GM18870 (cell line): ENCODE data around the gene SLC12A6.
A peak's percentile ranks its signal among the peaks of the same experiment; 100 is the strongest.

Source experiments
- ATAC-seq: cut with Tn5 transposase; IDR thresholded peaks from one replicate; pipeline ENCODE4 v1.9.1; 2021; ENCODE audit warnings: moderate library complexity; ENCODE audit not compliant: unreplicated experiment

Gene SLC12A6

DNA sequence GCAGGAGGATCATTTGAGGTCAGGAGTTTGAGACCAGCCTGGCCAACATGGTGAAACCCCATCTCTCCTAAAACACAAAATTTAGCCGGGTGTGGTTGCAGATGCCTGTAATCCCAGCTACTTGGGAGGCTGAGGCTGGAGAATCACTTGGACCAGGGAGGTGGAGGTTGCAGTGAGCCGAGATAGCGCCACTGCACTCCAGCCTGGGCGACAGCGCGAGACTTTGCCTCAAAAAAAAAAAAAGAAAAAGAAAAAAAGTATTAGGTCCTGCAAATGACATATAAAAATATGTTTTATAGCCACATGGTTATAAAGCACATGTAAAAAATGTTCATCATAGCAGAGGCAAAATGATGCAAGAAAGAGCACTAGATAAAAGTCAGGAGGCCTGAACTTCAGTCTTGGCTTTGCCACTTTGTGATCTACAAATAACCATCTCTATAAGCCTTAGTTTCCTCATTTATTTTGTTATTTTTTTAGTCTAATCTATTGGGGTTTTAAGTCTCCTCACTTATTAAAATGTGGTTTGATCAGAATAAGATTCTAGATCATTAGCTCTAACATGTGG lies 4.9 kb downstream of the SLC12A6 start:
- no peak for ATAC-seq

DNA sequence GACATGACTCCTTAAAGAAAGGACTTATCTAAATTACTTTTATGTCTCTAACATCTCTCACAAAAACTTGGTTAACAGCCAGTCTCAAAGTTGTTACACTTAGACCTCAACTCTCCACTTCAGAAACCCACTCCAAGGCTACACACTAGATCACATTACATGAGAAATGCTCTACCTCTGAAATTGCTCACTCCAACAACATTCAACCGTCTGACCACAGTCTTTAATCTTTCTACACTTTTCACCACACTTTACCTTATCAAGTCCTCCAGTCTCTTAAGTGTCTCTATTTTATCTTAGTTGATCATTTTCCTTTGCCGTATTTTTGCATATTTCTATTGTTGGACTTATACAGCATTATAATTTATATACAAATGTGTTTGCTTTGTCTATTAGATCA lies 5.8 kb downstream of the SLC12A6 start:
- ATAC-seq: no peak

DNA sequence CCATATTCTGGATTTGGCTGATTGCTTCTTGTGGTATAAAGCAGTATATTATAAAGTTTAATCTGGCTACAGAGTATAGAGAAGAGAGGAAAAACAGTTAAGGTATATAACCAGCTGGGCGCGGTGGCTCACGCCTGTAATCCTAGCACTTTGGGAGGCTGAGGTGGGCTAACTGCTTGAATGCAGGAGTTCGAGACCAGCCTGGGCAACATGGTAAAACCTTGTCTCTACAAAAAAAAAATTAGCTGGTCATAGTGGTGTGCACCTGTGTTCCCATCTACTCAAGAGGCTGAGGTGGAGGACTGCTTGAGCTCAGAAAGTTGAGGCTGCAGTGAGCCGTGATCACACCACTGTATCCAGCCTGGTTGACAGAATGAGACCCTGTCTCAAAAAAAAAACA lies 7.3 kb downstream of the SLC12A6 start:
- no peak for ATAC-seq

DNA sequence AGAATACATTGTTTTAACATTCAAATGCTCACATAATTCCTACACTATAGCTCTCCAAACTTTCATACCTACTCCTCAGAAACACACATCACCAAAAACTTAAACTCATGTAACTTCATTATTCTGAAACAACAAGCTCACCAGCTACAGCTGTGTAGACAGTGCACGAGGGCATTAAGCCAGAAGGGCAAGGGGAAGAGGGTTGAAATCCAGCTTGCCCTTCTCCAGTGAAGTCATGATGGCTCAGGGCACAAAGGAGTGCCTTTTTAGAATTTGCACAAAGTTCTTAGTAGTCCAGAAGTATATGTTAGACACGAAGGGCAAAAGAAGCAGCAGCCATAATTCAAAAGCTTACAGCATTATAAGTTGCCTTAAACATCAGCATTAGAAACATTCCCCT lies 8.6 kb downstream of the SLC12A6 start:
- ATAC-seq: no peak

DNA sequence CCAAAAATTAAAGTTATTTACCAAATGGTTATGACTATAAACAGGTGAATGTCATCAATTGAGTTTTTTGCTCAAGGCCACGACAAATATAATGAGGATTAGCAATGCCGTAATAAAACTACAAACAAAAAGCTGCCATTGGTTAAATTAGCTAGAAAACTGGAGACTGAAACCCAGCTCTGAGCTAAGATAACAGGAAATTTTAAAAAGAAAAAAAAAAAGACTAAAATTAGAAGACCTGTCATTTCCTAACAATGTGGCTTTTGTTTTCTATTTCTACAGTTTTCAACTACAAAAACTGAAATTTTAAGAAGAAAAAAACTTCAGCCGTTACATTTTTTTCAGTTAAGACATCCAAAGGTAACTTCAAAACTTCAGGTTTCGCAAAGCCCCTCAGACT lies 9.7 kb downstream of the SLC12A6 start:
- ATAC-seq: no peak

DNA sequence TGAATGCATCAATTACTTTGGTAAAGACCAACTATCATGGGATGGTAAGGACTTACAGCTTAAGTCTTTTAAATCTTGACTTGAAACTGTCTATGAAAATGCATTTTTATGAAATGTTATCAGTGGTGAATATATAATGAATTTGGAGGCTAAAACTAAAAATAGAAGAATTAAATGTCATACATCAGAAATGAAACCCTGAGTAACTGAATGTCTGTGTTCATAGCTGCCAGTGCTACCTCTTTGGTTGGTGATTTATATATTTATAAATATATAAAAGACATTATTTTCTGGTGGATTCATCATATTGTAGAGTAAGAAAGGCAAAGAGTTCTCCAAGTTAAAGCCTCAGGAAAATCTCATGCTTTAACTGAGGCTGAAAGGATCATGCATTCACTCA lies 12.2 kb downstream of the SLC12A6 start:
- ATAC-seq: no peak

DNA sequence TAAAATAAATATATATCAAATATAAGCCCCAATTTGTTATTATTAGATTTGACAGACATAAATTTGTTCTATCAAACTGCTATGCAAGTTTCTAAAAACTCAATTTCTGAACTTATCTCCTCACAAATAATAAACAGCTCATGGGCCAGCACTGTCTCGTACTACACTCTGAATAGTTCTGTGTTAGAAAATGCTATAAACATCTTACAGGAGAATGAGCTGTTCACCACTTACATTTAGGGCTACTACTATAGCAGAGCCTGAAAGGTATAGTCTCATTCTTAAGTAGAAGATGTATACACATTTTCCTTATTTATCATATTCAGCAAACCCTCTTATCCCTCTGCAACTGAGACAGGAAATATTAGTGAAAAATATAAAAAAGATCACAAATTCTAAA lies 12.6 kb downstream of the SLC12A6 start:
- ATAC-seq: no peak

DNA sequence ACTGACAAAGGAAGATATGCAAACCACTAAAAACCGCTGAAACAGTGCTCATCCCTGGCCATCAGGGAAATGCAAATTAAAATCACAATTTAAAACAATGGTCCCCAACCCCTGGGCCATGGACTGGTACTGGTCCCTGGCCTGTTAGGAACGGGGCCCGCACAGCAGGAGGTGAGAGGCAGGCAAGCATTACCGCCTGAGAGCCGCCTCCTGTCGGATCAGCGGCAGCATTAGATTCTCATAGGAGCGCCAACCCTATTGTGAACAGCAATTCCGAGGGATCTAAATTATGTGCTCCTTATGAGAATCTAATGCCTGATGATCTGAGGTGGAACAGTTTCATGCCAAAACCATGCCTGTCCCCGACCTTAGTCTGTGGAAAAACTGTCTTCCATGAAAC lies 14.4 kb downstream of the SLC12A6 start:
- no peak for ATAC-seq

DNA sequence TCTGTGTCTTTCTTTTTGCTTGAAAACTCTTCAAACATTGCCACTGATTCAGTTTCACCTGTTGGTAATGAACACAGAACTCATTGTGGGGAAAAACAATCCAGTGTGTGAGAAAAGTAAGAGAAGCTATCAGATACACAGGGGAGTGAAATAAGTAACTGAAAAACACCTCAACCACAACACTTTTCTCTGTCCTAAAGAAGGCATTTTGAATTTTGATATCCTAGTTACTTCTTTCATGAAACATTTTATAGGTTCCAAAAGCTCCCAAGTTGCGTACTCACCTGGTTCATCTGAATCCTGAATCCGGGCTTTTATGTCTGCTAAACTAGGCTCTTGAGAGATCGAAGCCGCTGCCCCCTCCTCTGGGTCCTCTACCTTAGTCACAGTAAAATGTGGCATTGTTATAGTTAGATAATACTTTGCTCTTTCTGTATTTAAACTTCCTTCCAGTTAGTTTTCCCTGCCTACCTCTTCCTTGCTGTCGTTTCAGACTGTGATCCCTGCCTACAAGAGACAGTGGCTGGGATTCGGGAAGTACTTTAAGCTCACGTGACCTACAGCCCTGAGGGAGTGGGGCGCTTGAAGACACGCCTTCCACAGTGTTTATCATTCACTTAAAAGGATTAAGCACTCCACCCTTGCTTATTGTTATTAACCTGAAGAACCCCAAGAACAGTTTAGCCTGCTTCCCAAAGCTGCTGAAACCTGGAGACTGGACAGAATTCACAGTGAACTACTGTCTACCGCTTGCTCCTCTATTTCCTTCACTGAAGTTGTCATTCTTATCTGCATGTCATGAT lies 19.1 kb downstream of the SLC12A6 start:
- peak; percentile 60 for ATAC-seq

DNA sequence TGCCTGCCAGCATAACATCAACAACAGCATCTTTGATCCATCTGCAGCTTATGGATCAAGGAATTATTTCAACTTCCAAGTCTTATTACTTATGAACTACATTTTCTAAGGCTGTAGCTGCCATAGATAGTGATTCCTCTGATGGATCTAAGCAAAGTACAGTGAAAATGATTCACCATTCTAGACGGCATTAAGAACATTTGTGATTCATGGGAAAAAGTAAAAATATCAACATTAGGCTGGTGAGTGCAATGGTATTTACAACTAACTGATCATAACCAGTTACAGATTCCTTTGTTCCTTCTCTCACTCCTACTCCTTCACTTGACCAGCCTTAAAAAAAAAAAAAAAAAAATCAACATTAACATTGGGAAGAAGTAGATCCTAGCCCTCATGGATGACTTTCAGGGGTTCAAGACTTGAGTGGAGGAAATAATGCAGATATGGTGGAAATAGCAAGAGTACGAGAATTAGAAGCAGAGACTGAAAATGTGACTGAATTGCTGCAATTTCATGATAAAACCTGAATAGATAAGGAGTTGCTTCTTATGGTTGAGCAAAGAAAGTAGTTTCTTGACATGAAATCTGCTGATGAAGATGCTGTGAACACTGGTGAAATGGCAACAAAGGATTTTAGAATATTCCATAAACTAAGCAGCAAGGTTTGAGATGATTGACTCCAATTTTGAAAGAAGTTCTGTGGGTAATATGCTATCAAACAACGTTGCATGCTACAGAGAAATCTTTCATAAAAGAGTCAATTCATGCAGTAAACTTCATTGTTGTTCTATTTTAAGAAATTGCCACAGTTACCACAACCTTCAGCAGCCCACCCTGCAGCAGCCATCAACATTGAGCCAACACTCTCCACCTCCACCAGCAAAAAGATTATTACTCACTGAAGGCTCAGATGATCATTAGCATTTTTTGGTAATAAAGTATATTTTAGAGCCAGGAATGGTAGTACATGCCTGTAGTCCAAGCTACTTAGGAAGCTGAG lies 22.8 kb downstream of the SLC12A6 start:
- ATAC-seq: no peak

DNA sequence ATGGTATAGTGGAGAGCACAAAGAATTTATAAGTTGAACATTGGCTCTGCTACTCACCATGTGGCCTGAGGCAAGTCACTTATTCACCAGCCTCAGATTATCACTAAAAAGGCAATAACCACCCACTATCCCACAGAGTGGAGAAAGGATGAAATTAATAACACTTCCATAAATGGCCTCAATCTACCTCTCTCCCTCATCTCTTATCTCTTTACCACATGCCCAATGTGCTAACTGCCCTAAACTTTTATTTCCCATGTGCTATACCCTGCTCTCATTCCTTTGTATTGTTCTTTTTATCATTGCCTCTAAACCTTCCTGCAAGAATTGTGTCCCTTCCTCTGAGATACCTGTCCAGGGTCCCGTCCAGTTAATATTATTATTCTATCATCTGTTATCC lies 26.0 kb downstream of the SLC12A6 start:
- ATAC-seq: no peak

DNA sequence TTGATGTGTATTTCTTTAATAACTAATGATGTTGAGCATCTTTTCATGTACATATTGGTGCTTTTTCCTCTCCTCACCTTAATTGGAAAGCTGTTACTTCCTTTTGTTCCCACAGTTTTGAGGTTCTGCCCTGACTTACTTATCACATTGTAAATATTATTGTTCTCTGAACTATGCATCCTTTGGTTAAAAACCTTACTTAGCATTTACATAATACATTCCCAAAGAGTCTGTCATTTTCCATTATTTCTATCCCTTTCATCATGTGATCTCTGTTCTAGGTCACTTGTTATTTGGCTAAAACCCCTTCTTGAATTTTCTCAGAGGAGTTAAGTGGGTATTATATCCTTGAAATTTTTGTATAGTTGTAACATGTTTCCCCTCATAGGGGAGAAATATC lies 33.0 kb downstream of the SLC12A6 start:
- no peak for ATAC-seq

DNA sequence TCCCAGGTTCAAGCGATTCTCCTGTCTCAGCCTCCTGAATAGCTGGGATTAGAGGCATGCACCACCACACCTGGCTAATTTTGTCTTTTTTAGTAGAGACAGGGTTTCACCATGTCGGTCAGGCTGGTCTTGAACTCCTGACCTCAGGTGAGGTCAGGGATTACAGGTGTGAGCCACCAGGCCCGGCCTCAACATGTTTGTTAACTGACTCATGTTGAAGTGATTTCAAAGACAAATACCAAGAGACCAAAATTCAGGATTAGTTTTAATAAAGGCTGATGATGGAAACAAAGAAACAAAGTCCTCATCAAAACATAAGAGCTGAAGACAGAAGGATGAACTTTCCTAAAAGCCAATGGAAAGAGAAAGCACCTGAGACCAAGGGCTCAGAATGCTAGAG lies 36.5 kb downstream of the SLC12A6 start:
- no peak for ATAC-seq

DNA sequence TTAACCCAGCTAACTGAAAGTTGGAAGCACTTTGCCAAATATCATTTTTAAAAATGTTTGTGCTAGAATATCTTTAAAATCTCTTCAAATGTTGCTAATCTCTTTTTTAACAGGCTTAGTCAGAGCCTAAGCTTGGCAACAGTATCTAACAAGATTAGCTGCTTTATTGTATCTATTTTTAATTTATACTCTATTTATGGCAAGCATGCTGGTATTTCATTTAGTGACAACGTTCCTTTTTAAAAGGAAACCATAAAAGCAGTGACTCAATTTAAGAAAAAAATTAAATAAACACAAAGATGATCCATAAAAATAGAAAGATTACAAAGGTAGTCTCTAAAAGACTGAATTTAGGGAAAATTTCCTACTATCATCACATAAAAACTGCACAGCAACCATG lies 40.5 kb downstream of the SLC12A6 start:
- ATAC-seq: no peak

DNA sequence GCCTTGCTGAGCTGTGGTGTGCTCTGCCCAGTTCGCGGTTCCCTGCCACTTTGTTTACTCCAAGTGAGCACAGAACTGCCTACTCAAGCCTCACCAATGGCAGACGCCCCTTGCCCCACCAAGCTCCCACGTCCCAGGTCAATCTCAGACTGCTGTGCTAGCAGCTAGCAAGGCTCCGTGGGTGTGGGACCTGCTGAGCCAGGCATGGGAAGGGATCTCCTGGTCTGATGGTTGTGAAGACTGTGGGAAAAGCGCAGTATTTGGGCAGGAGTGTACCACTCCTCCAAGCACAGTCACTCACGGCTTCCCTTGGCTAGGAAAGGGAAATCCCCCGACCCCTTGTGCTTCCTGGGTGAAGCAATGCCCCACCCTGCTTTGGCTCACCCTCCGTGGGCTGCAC lies 45.0 kb downstream of the SLC12A6 start:
- ATAC-seq: no peak

DNA sequence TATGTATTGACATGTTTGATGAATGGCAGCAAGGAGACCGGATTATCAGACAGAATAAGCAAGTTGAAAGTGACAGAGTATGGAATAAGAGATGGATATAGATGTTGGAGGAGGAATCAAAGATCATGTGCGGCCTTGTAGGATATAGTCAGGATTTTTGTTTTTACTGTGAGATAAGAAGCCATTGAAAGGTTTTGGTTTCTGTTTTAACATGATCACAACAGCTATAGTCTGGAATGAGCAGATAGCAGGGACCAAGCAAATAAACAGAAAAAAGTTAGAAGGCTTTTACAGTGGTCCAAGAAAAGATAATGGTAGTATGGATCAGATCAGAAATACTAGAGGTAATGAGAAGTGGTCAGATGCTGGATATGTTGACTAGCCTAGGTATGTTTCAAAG lies 52.6 kb downstream of the SLC12A6 start:
- ATAC-seq: no peak

DNA sequence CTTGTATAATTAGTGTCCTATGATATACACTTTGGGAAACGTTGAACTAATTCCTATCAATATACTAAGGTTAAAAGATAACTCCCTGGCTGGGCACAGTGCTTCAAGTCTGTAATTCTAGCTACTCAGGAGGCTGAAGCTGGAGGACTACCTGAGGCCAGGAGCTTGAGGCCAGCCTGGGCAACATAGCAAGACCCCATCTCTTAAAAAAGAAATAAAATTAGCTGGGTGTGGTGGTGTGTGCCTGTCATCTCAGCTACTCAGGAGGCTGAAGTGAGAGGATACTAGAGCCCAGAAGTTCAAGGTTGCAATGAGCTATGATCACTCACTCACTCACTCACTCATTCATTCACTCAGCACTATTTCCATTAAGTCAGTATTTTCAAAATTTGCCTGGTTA lies 55.2 kb downstream of the SLC12A6 start:
- ATAC-seq: no peak

DNA sequence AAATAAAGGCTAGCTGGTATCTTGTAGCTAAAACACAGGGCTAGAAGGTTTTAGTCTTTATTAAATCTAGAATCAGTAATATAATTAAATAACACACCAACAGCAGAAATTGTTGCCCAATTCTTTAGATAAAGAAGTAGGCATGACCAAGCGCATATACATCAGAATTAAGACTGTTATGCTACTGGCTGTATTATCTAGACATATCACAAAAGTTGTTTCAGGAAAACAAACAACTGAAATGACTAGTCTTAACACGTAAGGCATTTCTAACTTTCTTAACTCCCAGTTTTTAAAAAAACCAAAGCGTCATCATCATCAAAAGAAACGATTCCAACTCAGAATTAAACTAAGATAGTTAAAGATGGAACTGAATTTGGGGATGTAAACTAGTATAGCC lies 57.4 kb downstream of the SLC12A6 start:
- no peak for ATAC-seq

DNA sequence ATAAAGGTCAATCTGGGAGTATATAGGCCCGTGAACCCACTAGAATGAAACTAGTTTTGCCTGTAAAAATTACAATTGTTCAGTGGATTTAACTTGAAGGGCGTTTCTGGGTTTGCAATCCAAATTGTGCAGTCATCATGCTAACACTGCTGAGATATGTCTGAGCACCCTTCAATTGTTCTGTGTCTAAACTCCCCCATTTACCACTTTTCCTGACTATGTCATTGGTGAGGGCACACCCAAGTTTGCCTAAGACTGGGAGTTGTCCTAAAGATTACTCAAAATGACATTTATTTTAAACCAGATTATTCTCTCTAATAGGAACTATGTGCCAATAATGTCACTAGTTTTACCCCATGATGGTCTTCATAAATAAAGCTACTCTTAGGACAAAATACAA lies 58.2 kb downstream of the SLC12A6 start:
- ATAC-seq: no peak

DNA sequence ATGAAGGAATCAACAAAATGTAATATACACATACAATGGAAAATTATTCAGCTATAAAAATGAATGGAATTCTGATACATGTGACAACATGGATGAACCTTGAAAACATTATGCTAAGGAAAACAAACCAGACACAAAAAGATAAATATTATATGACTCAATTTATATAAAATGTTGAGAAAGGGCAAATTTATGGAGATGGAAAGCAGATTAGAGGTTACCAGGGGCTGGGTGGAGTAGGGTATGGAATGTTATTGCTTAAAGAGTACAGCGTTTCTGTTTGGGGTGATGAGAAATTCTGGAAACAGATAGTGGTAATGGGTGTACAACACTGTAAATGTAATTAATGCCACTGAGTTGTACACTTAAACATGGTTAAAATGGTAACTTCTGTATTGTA lies 61.9 kb downstream of the SLC12A6 start:
- ATAC-seq: no peak

DNA sequence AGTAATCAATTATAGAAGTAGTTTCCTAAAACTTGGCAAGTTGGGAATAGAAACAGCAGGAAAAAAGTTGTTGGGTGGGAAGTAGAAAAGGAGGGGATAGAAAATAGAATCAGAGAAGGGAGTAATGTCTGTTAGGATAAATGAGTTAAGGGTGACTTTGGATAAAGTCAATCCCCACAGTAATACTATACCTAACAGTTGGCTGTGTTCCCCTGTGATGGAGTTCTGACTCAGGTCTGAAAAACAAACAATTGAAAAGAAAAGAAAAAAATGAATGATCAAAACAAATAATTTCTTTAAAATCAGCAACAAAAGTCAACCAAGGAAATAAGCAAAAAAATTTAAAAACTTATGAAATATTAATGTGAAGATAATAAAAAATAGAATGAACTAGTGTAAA lies 62.4 kb downstream of the SLC12A6 start:
- ATAC-seq: no peak

DNA sequence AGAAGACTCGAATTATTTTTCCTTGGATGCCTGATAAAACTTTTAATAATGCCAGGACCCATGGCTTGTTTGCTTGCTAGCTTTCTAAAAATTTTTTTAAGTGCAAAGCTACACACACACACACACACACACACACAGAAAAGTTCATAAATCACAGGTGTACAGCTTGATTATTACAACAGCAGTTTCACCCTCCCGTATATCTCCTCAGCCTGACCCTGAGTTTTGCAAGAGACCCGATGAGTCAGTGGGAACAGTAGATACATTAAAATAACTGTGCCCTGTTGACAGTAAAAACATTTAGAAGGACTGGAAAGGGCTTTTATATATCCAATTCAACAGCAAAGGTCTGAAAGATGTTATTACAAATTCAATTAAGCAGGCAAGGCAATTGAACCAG lies 66.1 kb downstream of the SLC12A6 start:
- no peak for ATAC-seq
